Measurements from ENCODE around the gene DZIP3.
"Not testable (repeated sequence)": the region's sequence is repeated elsewhere in the genome, so short reads cannot be mapped to it uniquely, and the experiment has no call there.

The DZIP3 gene

GRCh38 chr3:108602249-108602934, 12.9 kb downstream of the DZIP3 start:
- DNase-seq (ENCODE audit: low spot score) = no peak

GRCh38 chr3:108602935-108603294, 13.4 kb downstream of the DZIP3 start:
- DNase-seq (ENCODE audit: low spot score) = no peak

- no peak for DNase-seq (ENCODE audit: low spot score)
These were observed 14.2 kb downstream of the DZIP3 start for GRCh38 chr3:108603691-108604090.

- no peak for DNase-seq (ENCODE audit: low spot score)
These were observed 15.5 kb downstream of the DZIP3 start for GRCh38 chr3:108605028-108605427.

GRCh38 chr3:108605491-108605890, 16.0 kb downstream of the DZIP3 start:
- DNase-seq (ENCODE audit: low spot score) = no peak

GRCh38 chr3:108608750-108609149, 19.2 kb downstream of the DZIP3 start:
- no peak for DNase-seq (ENCODE audit: low spot score)

GRCh38 chr3:108610651-108611050, 21.1 kb downstream of the DZIP3 start:
- DNase-seq (ENCODE audit: low spot score) = no peak

- not testable (repeated sequence) for DNase-seq (ENCODE audit: low spot score)
These were observed 26.6 kb downstream of the DZIP3 start for GRCh38 chr3:108616090-108616489.

GRCh38 chr3:108620250-108620649, 30.7 kb downstream of the DZIP3 start:
- no peak for DNase-seq (ENCODE audit: low spot score)

- DNase-seq (ENCODE audit: low spot score) = no peak
These were observed 34.0 kb downstream of the DZIP3 start for GRCh38 chr3:108623504-108623903.

- no peak for DNase-seq (ENCODE audit: low spot score)
These were observed 40.5 kb downstream of the DZIP3 start for GRCh38 chr3:108629974-108630373.

- DNase-seq (ENCODE audit: low spot score) = no peak
These were observed 53.0 kb downstream of the DZIP3 start for GRCh38 chr3:108642526-108642925.

GRCh38 chr3:108645364-108645763, 55.8 kb downstream of the DZIP3 start:
- no peak for DNase-seq (ENCODE audit: low spot score)

GRCh38 chr3:108655664-108656063, 66.1 kb downstream of the DZIP3 start:
- DNase-seq (ENCODE audit: low spot score) = not testable (repeated sequence)

- DNase-seq (ENCODE audit: low spot score) = no peak
These were observed 72.2 kb downstream of the DZIP3 start for GRCh38 chr3:108661699-108662098.

- peak; percentile 63 for DNase-seq (ENCODE audit: low spot score)
These were observed 72.7 kb downstream of the DZIP3 start for GRCh38 chr3:108662142-108662738.

GRCh38 chr3:108664266-108664665, 74.7 kb downstream of the DZIP3 start:
- no peak for DNase-seq (ENCODE audit: low spot score)

GRCh38 chr3:108667312-108667711, 77.8 kb downstream of the DZIP3 start:
- DNase-seq (ENCODE audit: low spot score) = no peak

- DNase-seq (ENCODE audit: low spot score) = no peak
These were observed 79.7 kb downstream of the DZIP3 start for GRCh38 chr3:108669208-108669607.

- no peak for DNase-seq (ENCODE audit: low spot score)
These were observed 83.2 kb downstream of the DZIP3 start for GRCh38 chr3:108672701-108673100.

GRCh38 chr3:108673988-108674661, 84.6 kb downstream of the DZIP3 start:
- no peak for DNase-seq (ENCODE audit: low spot score)

- no peak for DNase-seq (ENCODE audit: low spot score)
These were observed 88.3 kb downstream of the DZIP3 start for GRCh38 chr3:108677811-108678210.

GRCh38 chr3:108692286-108692685, 102.8 kb downstream of the DZIP3 start:
- not testable (repeated sequence) for DNase-seq (ENCODE audit: low spot score)

Measured in SW480 (cell line).